Activated CD8-positive, alpha-beta memory T cell treated with anti-CD3 and anti-CD28 coated beads for 24 hours (primary cell): ENCODE results near the gene MCU.
"Not testable (repeated sequence)": the region's sequence is repeated elsewhere in the genome, so short reads cannot be mapped to it uniquely, and the experiment has no call there.

ENCODE experiments used
- DNase-seq: peaks from one replicate; pipeline ENCODE4 v3.0.0-alpha.2; 2020

The MCU gene

GRCh38 chr10:72688208-72688651, 3.7 kb upstream of the MCU start:
- DNase-seq: no peak

- no peak for DNase-seq
Measured at GRCh38 chr10:72689660-72690059, 2.3 kb upstream of the MCU start.

- no peak for DNase-seq
Measured at GRCh38 chr10:72690071-72690755, 1.7 kb upstream of the MCU start.

- no peak for DNase-seq
Measured at GRCh38 chr10:72691470-72691862, 477 bp upstream of the MCU start.

GRCh38 chr10:72692744-72692993, 726 bp downstream of the MCU start:
- no peak for DNase-seq

GRCh38 chr10:72692994-72693781, 1.2 kb downstream of the MCU start:
- no peak for DNase-seq

- no peak for DNase-seq
Measured at GRCh38 chr10:72694476-72695369, 2.8 kb downstream of the MCU start.

GRCh38 chr10:72695496-72695895, 3.6 kb downstream of the MCU start:
- no peak for DNase-seq

GRCh38 chr10:72697716-72698115, 5.8 kb downstream of the MCU start:
- DNase-seq: no peak

- DNase-seq: not testable (repeated sequence)
Measured at GRCh38 chr10:72702465-72702864, 10.5 kb downstream of the MCU start.

GRCh38 chr10:72702868-72703581, 11.1 kb downstream of the MCU start:
- DNase-seq: no peak

- DNase-seq: no peak
Measured at GRCh38 chr10:72704117-72704516, 12.2 kb downstream of the MCU start.

- no peak for DNase-seq
Measured at GRCh38 chr10:72709041-72709440, 17.1 kb downstream of the MCU start.

- DNase-seq: no peak
Measured at GRCh38 chr10:72712136-72712535, 20.2 kb downstream of the MCU start.

GRCh38 chr10:72719941-72720592, 28.1 kb downstream of the MCU start:
- no peak for DNase-seq

- DNase-seq: no peak
Measured at GRCh38 chr10:72720814-72721660, 29.1 kb downstream of the MCU start.

GRCh38 chr10:72727130-72727529, 35.2 kb downstream of the MCU start:
- DNase-seq: no peak

- DNase-seq: no peak
Measured at GRCh38 chr10:72728462-72728861, 36.5 kb downstream of the MCU start.

GRCh38 chr10:72729528-72729927, 37.6 kb downstream of the MCU start:
- DNase-seq: no peak

- DNase-seq: no peak
Measured at GRCh38 chr10:72730479-72730878, 38.5 kb downstream of the MCU start.

GRCh38 chr10:72731916-72732419, 40.0 kb downstream of the MCU start:
- DNase-seq: no peak
